Measurements from ENCODE around the gene IFNB1.

GRCh38 chr9:21096901-21097255 is 19.1 kb upstream of the IFNB1 start:
- TF ChIP-seq POLR2A (IDR thresholded peaks at IDR 0.05) (no peak), CTCF (IDR thresholded peaks at IDR 0.05) (no peak)

Data from lower leg skin (tissue), 3 donors.